Measurements from ENCODE around the gene AOX1. TPM values are rescaled to one million over a fixed set of nuclear protein-coding genes. Genes with fewer than 3 reads are reported as not detected.

Gene AOX1
- total RNA-seq, 1 experiment from 2014 or later, result 3.5 TPM

DNA sequence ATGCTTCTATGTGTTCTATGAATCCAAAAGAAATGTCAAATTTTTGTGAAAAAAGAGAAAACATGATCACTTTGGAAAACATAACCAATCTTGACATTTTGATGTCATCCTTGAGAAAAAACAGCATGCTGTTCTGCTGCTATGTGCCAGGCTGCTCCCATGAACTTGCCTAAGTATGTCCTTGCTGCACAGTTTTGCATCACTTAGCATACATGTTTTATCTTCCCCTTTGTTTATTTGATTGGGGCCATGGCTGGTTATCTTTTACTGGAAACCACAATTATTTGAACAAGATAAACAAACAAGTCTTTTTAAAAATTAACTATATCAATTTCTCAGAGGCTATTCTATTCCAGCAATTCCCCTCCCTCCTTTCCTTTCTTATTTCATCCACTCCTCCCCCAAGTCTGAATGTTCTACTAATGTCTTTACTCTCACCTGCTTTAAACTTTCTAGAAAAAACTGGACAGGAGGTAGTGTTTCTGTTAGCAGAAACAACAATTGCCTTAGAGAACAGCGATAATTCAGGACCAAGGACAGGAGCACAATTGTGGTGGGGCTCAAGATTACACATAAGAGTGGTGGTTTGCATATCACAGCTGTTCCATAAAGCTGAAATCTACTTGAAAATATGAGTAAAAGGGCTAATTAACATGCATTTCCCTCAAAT, 6.7 kb downstream of the AOX1 start:
- H3K9me3 Mint-ChIP-seq, result no peaks in the 10 kb centered on the region
- H4K91ac ChIP-seq (ENCODE audit: insufficient read length, low read depth, low read length), result no peak overlapping the region
- no peak overlapping the region for H3K4me3 Mint-ChIP-seq
- H2BK120ac ChIP-seq (ENCODE audit: low read depth, low read length, poor library complexity, severe bottlenecking), result no peak overlapping the region
- H3K27ac Mint-ChIP-seq, result no peak overlapping the region
- no peak overlapping the region for H3K9ac ChIP-seq (ENCODE audit: extremely low read depth, insufficient read length, low read length)
- no peaks in the 10 kb centered on the region for H3K23me2 ChIP-seq (ENCODE audit: insufficient read length, low read depth, low read length, poor library complexity, severe bottlenecking)
- peaks cover 11% of the 10 kb centered on the region for H3K27me3 Mint-ChIP-seq (ENCODE audit: low read depth)
- H2AK5ac ChIP-seq (ENCODE audit: insufficient read length, low read length), result no peak overlapping the region
- no peaks in the 10 kb centered on the region for H4K20me1 ChIP-seq (ENCODE audit: control insufficient read depth, insufficient read depth, insufficient read length)
- no peak overlapping the region for H4K5ac ChIP-seq (ENCODE audit: insufficient read length, low read depth, low read length)
- no peak overlapping the region for H3K14ac ChIP-seq (ENCODE audit: insufficient read depth, low read length)
- H3K79me1 ChIP-seq (ENCODE audit: insufficient read depth, low read depth, low read length, poor library complexity, severe bottlenecking), result no peaks in the 10 kb centered on the region
- H2BK12ac ChIP-seq (ENCODE audit: insufficient read length, low read depth, low read length), result no peak overlapping the region
- no peaks in the 10 kb centered on the region for H3K27me3 ChIP-seq (ENCODE audit: insufficient read depth, low read length)
- H3K27ac ChIP-seq (ENCODE audit: insufficient read length, low read depth, low read length), result no peak overlapping the region
- no peak overlapping the region for H3K56ac ChIP-seq (ENCODE audit: insufficient read length, low read depth, low read length)
- H3K23ac ChIP-seq (ENCODE audit: insufficient read length, low read depth, low read length), result no peak overlapping the region
- H3K36me3 Mint-ChIP-seq (ENCODE audit: insufficient read depth in 1 of 3, low read depth in 3 of 3), result no peaks in the 10 kb centered on the region
- H3K4me1 ChIP-seq (ENCODE audit: insufficient read depth, low read length), result no peaks in the 10 kb centered on the region
- no peaks in the 10 kb centered on the region for H3K4me1 Mint-ChIP-seq
- TF ChIP-seq, protein P1, sequence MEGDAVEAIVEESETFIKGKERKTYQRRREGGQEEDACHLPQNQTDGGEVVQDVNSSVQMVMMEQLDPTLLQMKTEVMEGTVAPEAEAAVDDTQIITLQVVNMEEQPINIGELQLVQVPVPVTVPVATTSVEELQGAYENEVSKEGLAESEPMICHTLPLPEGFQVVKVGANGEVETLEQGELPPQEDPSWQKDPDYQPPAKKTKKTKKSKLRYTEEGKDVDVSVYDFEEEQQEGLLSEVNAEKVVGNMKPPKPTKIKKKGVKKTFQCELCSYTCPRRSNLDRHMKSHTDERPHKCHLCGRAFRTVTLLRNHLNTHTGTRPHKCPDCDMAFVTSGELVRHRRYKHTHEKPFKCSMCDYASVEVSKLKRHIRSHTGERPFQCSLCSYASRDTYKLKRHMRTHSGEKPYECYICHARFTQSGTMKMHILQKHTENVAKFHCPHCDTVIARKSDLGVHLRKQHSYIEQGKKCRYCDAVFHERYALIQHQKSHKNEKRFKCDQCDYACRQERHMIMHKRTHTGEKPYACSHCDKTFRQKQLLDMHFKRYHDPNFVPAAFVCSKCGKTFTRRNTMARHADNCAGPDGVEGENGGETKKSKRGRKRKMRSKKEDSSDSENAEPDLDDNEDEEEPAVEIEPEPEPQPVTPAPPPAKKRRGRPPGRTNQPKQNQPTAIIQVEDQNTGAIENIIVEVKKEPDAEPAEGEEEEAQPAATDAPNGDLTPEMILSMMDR (conservative IDR thresholded peaks at IDR 0.05), result no peak
- no peak overlapping the region for H2BK15ac ChIP-seq (ENCODE audit: low read depth, low read length)
- H2BK20ac ChIP-seq (ENCODE audit: low read depth, low read length, poor library complexity, severe bottlenecking), result no peak overlapping the region
- H3T11ph ChIP-seq (ENCODE audit: low read length), result no peak overlapping the region
- H4K8ac ChIP-seq (replicated peaks; ENCODE audit: insufficient read length, low read depth, low read length), result no peak overlapping the region
- no peak overlapping the region for H2AFZ ChIP-seq (ENCODE audit: low read length)
- no CpG with 5 or more reads among the region's 1 CpG for WGBS (ENCODE audit: extremely low coverage, insufficient read length, low lambda C conversion rate)
- H2BK5ac ChIP-seq (ENCODE audit: insufficient read length, low read length), result no peak overlapping the region
- no peak overlapping the region for H3K4me2 ChIP-seq (ENCODE audit: insufficient read depth, insufficient read length, low read length)
- H3K18ac ChIP-seq (ENCODE audit: insufficient read length, low read depth, low read length), result no peak overlapping the region
- no peaks in the 10 kb centered on the region for H3K79me2 ChIP-seq (ENCODE audit: insufficient read depth, low read length)
- H3K4ac ChIP-seq (ENCODE audit: low read depth, low read length), result no peak overlapping the region
- DNase-seq, result no peak
- no peaks in the 10 kb centered on the region for H3K9me3 ChIP-seq (ENCODE audit: control insufficient read depth, low read depth, low read length)

Data from H9 (cell line).